Putamen (tissue), 1 donor: ENCODE results near the gene SCG3.

ENCODE experiments used
- DNase-seq: peaks from one replicate; pipeline ENCODE4 v3.0.0-alpha.2; 2016; ENCODE audit warnings: low spot score

SCG3 gene

GRCh38 chr15:51727141-51727897, 46.0 kb downstream of the SCG3 start:
- no peak for DNase-seq

- DNase-seq = peak; percentile 66
Observed at GRCh38 chr15:51731549-51732267, 50.4 kb downstream of the SCG3 start.

- no peak for DNase-seq
Observed at GRCh38 chr15:51732646-51733045, 51.3 kb downstream of the SCG3 start.

- DNase-seq = no peak
Observed at GRCh38 chr15:51735228-51736010, 54.1 kb downstream of the SCG3 start.

GRCh38 chr15:51736069-51736468, 54.8 kb downstream of the SCG3 start:
- DNase-seq = no peak

- peak; percentile 45 for DNase-seq
Observed at GRCh38 chr15:51736751-51737521, 55.6 kb downstream of the SCG3 start.

- peak; percentile 72 for DNase-seq
Observed at GRCh38 chr15:51737522-51738305, 56.4 kb downstream of the SCG3 start, which contains the start of gene LYSMD2. Gene LYSMD2, minus strand, starts transcription at chr15:51737655. Its CDS starts 33 bp downstream, at chr15:51737622.

GRCh38 chr15:51738553-51738952, 57.2 kb downstream of the SCG3 start:
- no peak for DNase-seq

- no peak for DNase-seq
Observed at GRCh38 chr15:51739061-51739712, 57.9 kb downstream of the SCG3 start.

- no peak for DNase-seq
Observed at GRCh38 chr15:51749307-51749706, 68.0 kb downstream of the SCG3 start.

GRCh38 chr15:51750186-51750585, 68.9 kb downstream of the SCG3 start:
- DNase-seq = no peak

- peak; percentile 78 for DNase-seq
Observed at GRCh38 chr15:51750792-51751696, 69.7 kb downstream of the SCG3 start, which contains the start of gene TMOD2. Gene TMOD2, plus strand, starts transcription at chr15:51751597. Its CDS starts 14,845 bp downstream, at chr15:51766442.

- no peak for DNase-seq
Observed at GRCh38 chr15:51751697-51752683, 70.7 kb downstream of the SCG3 start.

- DNase-seq = no peak
Observed at GRCh38 chr15:51752888-51753287, 71.6 kb downstream of the SCG3 start.

- DNase-seq = no peak
Observed at GRCh38 chr15:51754267-51754666, 73.0 kb downstream of the SCG3 start.

- DNase-seq = no peak
Observed at GRCh38 chr15:51755790-51756189, 74.5 kb downstream of the SCG3 start.

GRCh38 chr15:51756482-51756881, 75.2 kb downstream of the SCG3 start:
- no peak for DNase-seq

- no peak for DNase-seq
Observed at GRCh38 chr15:51757450-51757849, 76.1 kb downstream of the SCG3 start.
